Measurements from ENCODE around the gene ALDOA.

The ALDOA gene

GRCh38 chr16:30069611-30070462, 4.3 kb downstream of the ALDOA start:
- DNase-seq (ENCODE audit: low read depth) = no peak

GRCh38 chr16:30070490-30070889, 4.9 kb downstream of the ALDOA start:
- DNase-seq (ENCODE audit: low read depth) = no peak

- peak; percentile 86 for DNase-seq (ENCODE audit: low read depth)
These were observed 10.1 kb downstream of the ALDOA start, which contains the start of gene PPP4C for GRCh38 chr16:30075503-30076275. PPP4C (plus strand) TSS chr16:30075994; CDS start chr16:30076378, 384 bp downstream.

- DNase-seq (ENCODE audit: low read depth) = no peak
These were observed 10.8 kb downstream of the ALDOA start for GRCh38 chr16:30076276-30076791.

DNA sequence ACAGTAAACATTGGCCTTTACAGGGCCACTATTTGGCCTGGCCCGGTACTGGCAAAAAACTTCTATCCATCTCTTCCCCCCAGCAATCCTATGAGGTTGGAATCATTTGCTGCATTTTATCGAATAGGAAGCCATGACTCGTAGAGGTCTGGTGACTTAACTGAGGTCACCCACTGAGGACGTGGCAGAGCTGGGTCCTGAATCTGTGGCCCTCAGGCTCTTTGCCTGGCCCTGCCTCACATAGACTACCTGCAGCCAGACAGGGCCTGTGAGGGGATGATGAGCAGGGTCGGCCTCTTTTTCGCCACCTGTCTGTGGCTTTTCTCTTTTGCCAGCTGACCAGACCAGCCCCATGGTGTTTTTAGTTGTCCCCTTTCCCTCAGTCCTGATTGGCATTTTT, 12.1 kb downstream of the ALDOA start:
- DNase-seq (ENCODE audit: low read depth) = no peak

DNA sequence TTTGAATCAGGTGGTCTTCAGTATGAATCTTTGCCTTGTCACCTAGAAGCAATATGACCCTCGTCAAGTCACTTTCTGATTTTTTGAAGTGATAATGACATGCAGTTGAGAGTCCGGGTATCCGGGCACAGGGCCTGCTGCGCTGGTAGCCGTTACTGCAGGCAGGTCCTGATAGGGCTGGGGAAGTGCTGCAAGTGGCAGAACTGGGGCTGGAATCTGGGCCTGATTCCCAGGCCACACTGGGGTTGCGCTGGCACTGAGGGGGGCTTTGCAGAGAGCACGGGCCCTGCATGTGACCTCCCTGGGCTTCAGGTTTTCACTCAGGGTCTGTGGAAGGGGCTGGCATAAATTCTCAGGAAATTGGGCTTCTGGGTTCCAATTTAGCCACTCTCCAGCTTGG, 13.2 kb downstream of the ALDOA start:
- no peak for DNase-seq (ENCODE audit: low read depth)

GRCh38 chr16:30079480-30079879, 13.9 kb downstream of the ALDOA start:
- no peak for DNase-seq (ENCODE audit: low read depth)

GRCh38 chr16:30082545-30083090, 17.1 kb downstream of the ALDOA start:
- DNase-seq (ENCODE audit: low read depth) = no peak

GRCh38 chr16:30083216-30084055, 17.9 kb downstream of the ALDOA start:
- DNase-seq (ENCODE audit: low read depth) = no peak

- DNase-seq (ENCODE audit: low read depth) = no peak
These were observed 18.7 kb downstream of the ALDOA start for GRCh38 chr16:30084096-30084815.

DNA sequence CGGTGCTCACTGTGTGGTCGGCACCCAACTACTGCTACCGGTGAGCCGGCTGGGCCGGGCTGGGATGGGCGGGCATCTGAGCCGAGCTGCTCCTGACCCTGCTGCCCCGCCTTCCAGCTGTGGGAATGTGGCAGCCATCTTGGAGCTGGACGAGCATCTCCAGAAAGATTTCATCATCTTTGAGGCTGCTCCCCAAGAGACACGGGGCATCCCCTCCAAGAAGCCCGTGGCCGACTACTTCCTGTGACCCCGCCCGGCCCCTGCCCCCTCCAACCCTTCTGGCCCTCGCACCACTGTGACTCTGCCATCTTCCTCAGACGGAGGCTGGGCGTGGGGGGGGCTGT, 19.2 kb downstream of the ALDOA start:
- DNase-seq (ENCODE audit: low read depth) = no peak

GRCh38 chr16:30085247-30085646, 19.7 kb downstream of the ALDOA start:
- DNase-seq (ENCODE audit: low read depth) = no peak

GRCh38 chr16:30085820-30086219, 20.3 kb downstream of the ALDOA start:
- no peak for DNase-seq (ENCODE audit: low read depth)

DNA sequence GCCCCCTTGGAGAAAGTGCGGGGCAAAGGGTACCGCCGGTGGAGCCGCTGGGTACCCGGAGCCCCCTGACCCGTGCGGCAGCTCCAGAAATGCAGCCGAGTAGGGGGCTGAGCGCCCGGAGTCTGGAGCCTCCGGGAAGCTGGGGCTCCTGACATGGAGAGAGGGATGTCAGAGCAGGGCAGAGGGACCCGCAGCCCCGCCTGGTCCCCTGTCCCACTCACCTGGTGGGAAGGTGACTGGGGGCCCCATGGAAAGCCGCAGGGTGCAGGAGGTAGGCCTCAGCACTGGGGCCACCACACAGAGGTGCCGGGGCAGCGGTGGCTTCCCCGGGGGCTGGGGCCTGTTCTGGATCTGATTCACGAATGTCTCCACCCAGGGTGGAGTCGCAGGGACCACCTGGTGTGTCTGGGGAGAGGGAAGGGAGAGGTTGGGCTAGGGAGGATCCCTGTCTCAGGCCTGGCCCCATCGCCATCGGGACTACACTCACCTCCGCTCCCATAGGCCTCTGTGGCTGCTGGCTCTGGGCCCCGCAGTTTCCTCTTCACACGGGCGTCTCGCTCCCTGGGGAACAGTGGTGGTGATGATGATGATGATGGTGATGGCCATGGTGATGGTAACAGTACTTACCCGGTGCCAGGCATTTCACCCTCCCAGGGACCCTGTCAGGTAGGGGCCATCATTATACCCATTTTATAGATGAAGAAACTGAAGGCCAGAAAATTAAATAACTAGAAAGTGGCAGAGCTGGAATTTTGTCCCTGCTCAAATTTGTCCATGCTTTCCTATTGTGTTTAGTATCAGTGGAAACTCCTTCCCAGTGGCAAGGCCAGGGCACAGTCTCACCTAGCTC, 21.0 kb downstream of the ALDOA start:
- DNase-seq (ENCODE audit: low read depth) = no peak

DNA sequence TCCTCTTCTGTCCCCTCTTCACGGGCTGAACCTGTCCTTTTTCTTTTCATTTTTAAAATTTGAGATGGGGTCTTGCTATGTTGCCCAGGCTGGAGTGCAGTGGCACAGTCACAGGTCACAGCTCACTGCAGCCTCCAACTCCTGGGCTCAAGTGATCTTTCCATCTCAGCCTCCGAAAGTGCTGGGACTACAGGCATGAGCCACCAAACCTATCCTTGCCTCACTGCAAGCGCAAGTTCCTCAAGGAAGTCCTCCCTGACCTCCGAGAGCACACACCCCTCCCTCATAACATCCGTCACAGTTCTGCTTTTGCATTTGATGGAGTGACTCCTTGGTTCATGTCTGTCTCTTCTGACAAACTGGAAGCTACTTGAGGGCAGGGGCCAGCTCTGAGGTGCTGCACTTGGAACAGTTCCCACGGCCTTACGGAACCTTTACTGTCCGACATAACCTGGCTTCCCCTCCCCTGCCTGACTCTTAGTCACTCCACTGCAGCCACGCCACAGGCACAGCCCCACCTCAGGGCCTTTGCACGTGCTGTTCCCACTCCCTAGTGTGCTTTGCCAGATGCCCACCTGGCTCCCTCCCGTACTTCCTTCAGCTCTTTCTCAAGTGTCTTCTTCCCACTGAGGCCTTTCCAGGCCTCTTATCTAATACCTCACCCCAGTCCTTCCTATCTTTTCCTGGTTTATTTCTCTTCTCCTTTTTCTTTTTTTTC, 21.8 kb downstream of the ALDOA start:
- no peak for DNase-seq (ENCODE audit: low read depth)

DNA sequence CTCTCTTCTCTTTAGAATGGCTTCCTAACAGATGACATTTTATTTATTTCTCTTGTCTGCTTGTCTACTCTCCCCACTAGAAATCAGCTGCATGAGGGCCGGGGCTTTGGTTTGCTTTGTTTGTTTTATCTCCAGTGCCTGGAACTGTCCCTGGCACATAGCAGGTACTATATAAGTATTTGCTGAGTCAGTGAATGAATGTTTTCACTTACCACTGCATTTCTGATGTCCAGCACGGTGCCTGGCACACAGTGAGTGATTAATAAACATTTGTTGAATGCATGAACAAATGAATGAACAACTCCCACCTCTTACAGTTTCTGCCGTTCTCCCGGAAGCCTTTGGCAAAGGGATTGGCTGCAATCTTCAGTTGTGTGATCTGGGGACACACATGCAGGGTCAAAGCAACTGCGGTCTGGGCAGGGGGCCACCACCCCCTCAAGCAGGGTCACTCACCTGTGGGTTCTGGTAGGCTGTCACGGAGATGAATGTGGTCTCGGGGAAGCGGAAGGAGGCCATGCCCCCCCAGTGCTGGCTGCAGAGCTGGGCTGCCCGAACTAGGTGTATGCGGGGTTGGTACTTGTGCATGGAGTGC, 22.8 kb downstream of the ALDOA start:
- no peak for DNase-seq (ENCODE audit: low read depth)

DNA sequence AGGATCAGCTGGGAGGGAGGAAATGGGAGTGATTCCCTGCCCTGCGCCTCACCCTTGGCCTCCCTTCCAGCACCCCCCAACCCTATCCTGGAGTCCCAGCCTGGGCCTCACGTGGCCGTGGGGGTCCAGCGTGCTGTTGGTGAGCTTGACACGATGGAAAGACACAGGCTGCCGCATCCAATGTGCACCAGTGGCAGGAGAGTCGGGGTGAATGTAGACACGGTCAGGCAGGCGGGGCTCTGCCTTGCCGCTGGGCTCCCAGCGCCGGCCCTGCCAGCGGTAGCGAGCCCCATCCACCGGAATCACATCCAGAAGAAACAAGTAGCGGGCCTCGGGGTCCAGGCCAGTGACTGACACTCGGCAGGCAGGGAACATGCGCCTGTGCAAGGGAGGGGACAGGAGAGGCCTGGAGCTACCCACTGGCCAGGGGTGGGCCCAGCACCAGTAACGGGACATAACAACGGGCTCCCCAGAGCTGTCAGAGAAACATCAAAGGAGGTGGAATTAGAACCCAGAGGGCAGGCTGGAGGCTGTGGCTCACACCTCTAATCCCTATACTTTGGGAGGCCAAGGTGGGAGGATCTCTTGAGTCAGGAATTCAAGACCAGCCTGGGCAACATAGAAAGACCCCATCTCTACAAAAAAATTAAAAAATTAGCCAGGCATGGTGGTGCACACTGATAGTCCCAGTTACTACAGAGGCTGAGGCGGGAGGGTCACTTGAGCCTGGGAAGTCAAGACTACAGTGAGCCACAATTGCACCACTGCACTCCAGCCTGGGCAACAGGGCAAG, 23.5 kb downstream of the ALDOA start:
- DNase-seq (ENCODE audit: low read depth) = no peak

DNA sequence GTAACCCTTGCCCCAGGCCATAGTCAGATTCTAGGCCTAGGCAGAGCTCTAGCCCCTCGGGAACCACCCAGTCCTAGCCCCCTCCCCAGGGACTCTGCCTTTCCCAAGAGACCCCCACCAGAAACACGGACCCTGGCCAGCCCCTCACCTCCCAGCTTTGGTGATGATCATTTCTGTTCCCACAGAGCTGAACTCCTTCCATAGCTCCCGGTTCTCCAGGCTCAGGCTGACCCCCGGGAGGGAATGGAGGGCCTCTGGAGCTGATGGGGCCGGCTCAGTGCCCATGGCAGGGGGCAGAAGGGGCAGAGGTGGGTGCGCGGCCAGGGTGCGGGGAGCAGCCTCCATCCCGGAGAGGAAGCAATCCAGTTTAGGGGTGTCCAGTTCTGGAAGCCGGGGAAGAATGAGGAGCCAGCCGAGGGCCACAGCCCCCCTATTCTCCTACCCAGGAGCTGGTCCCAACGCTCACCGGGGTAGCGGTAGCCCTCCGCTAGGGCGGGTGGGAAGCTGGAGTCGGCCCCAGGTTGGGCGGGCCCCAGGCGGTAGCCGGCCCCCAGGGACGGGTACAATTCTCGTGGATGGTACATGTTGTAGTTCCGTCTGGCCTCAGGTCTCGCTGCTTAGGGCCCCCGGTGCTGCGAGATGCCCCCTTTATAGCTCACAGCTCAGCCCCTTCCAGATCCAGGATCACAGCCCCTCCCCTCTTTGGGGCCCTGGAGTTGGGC, 25.2 kb downstream of the ALDOA start:
- no peak for DNase-seq (ENCODE audit: low read depth)
